GM12801 (cell line): ENCODE measurements around the gene NEUROD4.

Experiments
- CTCF ChIP-seq: IDR thresholded peaks from one replicate; pipeline ENCODE4 v1.5.1; 2011; ENCODE audit warnings: control low read depth; ENCODE audit not compliant: insufficient read length; ENCODE audit errors: extremely low read depth

Gene NEUROD4

GRCh38 chr12:54980341-54980740, 39.4 kb upstream of the NEUROD4 start:
- TF ChIP-seq CTCF, result no peak

- no peak for TF ChIP-seq CTCF
Observed at GRCh38 chr12:54981796-54982195, 38.0 kb upstream of the NEUROD4 start.

- TF ChIP-seq CTCF, result no peak
Observed at GRCh38 chr12:54983536-54984101, 36.2 kb upstream of the NEUROD4 start.

- no peak for TF ChIP-seq CTCF
Observed at GRCh38 chr12:54984658-54985376, 35.0 kb upstream of the NEUROD4 start, which contains the start of gene TESPA1. TESPA1 (minus strand) TSS chr12:54984762; CDS start chr12:54974562, 10,200 bp downstream.

GRCh38 chr12:54987611-54988231, 32.1 kb upstream of the NEUROD4 start:
- TF ChIP-seq CTCF, result no peak

GRCh38 chr12:54988402-54989054, 31.2 kb upstream of the NEUROD4 start:
- TF ChIP-seq CTCF, result no peak

- no peak for TF ChIP-seq CTCF
Observed at GRCh38 chr12:54989829-54990228, 29.9 kb upstream of the NEUROD4 start.
